ENCODE measurements around the gene GRM7.

Gene GRM7

DNA sequence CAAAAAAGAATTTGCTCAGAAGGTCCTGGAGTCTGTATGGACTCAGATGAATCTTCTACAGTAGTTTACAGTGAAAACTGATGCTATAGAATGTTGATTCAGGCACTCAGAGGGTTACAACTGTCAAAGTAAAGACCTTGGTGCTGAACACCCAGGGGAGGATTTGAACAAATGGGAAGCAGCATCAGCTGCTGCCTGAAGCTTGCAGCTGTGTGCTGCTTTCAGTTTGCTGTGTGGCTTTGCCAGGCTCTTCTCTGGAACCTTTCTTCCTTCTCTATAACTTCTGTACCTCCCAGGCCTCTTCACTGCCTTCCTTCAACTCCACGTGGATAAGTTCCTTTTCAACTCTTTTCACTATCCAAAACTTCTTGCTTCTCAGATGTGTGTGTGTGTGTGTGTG, 214.2 kb downstream of the GRM7 start:
- Histone ChIP-seq H3K4ac (ENCODE audit: low read depth, low read length) (no peak overlapping the region), H3K4me2 (ENCODE audit: low read length) (no peak overlapping the region), H3K9me3 (ENCODE audit: insufficient read depth, low read depth, low read length) (no peaks in the 10 kb centered on the region), H2BK120ac (ENCODE audit: insufficient read depth, low read length, poor library complexity) (no peak overlapping the region), H2BK5ac (ENCODE audit: low read depth, low read length, poor library complexity) (no peak overlapping the region), H3K36me3 (ENCODE audit: control insufficient read depth in 1 of 2, insufficient read depth in 2 of 2, low read length in 2 of 2) (no peaks in the 10 kb centered on the region), H3K27ac (ENCODE audit: low read depth, low read length) (no peak overlapping the region), H3K18ac (ENCODE audit: low read length) (no peak overlapping the region), H4K91ac (ENCODE audit: low read depth, low read length) (no peak overlapping the region), H4K8ac (ENCODE audit: low read depth, low read length) (no peak overlapping the region), H3K79me1 (ENCODE audit: low read length) (no peaks in the 10 kb centered on the region), H2BK12ac (ENCODE audit: low read length) (no peak overlapping the region), H4K12ac (ENCODE audit: low read depth, low read length) (no peak overlapping the region), H3K4me3 (ENCODE audit: low read depth, low read length) (no peak overlapping the region), H3K9ac (ENCODE audit: low read length) (no peak overlapping the region), H3K79me2 (ENCODE audit: control insufficient read depth, insufficient read depth, low read length, poor library complexity) (no peaks in the 10 kb centered on the region), H3K14ac (ENCODE audit: low read length) (no peak overlapping the region), H3K27me3 (ENCODE audit: insufficient read depth, low read length) (no peaks in the 10 kb centered on the region), H3K23ac (ENCODE audit: low read length) (no peak overlapping the region), H3K4me1 (ENCODE audit: control insufficient read depth in 1 of 2, insufficient read depth in 2 of 2, low read length in 2 of 2) (no peaks in the 10 kb centered on the region), H2AK5ac (ENCODE audit: low read length) (no peak overlapping the region), H2AFZ (ENCODE audit: insufficient read depth, low read length, poor library complexity) (no peak overlapping the region)
- WGBS (ENCODE audit: extremely low coverage, insufficient coverage, insufficient read length), result no CpG with 5 or more reads among the region's 1 CpG
- DNase-seq, result no peak

GRCh38 chr3:7075901-7076300, 215.0 kb downstream of the GRM7 start:
- no peak overlapping the region for H2AK5ac ChIP-seq (ENCODE audit: low read length)
- H3K27me3 ChIP-seq (ENCODE audit: insufficient read depth, low read length), result no peaks in the 10 kb centered on the region
- DNase-seq, result no peak

DNA sequence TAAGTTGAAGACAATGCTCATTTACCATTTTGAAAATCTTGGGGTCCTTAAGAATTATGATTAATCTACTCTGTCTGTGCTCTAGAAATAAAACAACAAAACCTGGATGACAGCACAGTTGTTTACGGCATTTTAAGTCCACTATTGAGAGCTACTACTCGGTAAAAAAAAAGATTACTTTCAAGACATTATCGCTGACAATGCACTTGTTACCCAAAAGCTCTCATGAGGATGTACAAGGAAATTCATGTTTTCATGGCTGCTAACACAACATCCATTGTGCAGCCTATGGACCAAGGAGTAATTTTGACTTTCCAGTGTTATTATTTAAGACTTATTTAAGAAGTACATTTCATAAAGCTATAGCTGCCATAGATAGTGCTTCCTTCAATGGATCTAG, 221.3 kb downstream of the GRM7 start:
- WGBS (ENCODE audit: extremely low coverage, insufficient coverage, insufficient read length), result no CpG with 5 or more reads among the region's 3 CpGs
- Histone ChIP-seq H3K79me2 (ENCODE audit: control insufficient read depth, insufficient read depth, low read length, poor library complexity) (no peaks in the 10 kb centered on the region), H3K4ac (ENCODE audit: low read depth, low read length) (no peak overlapping the region)

More at GRCh38 chr3:7075901-7076300, 215.0 kb downstream of the GRM7 start:
- Histone ChIP-seq H2BK5ac (ENCODE audit: low read depth, low read length, poor library complexity) (no peak overlapping the region), H3K4me2 (ENCODE audit: low read length) (no peak overlapping the region), H3K4ac (ENCODE audit: low read depth, low read length) (no peak overlapping the region), H3K79me2 (ENCODE audit: control insufficient read depth, insufficient read depth, low read length, poor library complexity) (no peaks in the 10 kb centered on the region), H3K36me3 (ENCODE audit: control insufficient read depth in 1 of 2, insufficient read depth in 2 of 2, low read length in 2 of 2) (no peaks in the 10 kb centered on the region), H3K9me3 (ENCODE audit: insufficient read depth, low read depth, low read length) (no peaks in the 10 kb centered on the region), H4K91ac (ENCODE audit: low read depth, low read length) (no peak overlapping the region), H3K9ac (ENCODE audit: low read length) (no peak overlapping the region), H2BK12ac (ENCODE audit: low read length) (no peak overlapping the region), H3K79me1 (ENCODE audit: low read length) (no peaks in the 10 kb centered on the region), H4K12ac (ENCODE audit: low read depth, low read length) (no peak overlapping the region), H4K8ac (ENCODE audit: low read depth, low read length) (no peak overlapping the region), H3K27ac (ENCODE audit: low read depth, low read length) (no peak overlapping the region), H3K4me3 (ENCODE audit: low read depth, low read length) (no peak overlapping the region), H2BK120ac (ENCODE audit: insufficient read depth, low read length, poor library complexity) (no peak overlapping the region), H3K23ac (ENCODE audit: low read length) (no peak overlapping the region), H3K4me1 (ENCODE audit: control insufficient read depth in 1 of 2, insufficient read depth in 2 of 2, low read length in 2 of 2) (no peaks in the 10 kb centered on the region), H2AFZ (ENCODE audit: insufficient read depth, low read length, poor library complexity) (no peak overlapping the region), H3K18ac (ENCODE audit: low read length) (no peak overlapping the region), H3K14ac (ENCODE audit: low read length) (no peak overlapping the region)
- WGBS (ENCODE audit: extremely low coverage, insufficient coverage, insufficient read length), result no CpG with 5 or more reads among the region's 1 CpG

GRCh38 chr3:7086417-7086816, 225.5 kb downstream of the GRM7 start:
- no peaks in the 10 kb centered on the region for H3K9me3 ChIP-seq (ENCODE audit: insufficient read depth, low read depth, low read length)
- H2BK12ac ChIP-seq (ENCODE audit: low read length), result no peak overlapping the region
- H2AFZ ChIP-seq (ENCODE audit: insufficient read depth, low read length, poor library complexity), result no peak overlapping the region
- H3K4me1 ChIP-seq (ENCODE audit: control insufficient read depth in 1 of 2, insufficient read depth in 2 of 2, low read length in 2 of 2), result no peaks in the 10 kb centered on the region
- no peak overlapping the region for H3K4me2 ChIP-seq (ENCODE audit: low read length)
- H3K18ac ChIP-seq (ENCODE audit: low read length), result no peak overlapping the region
- no peak overlapping the region for H3K27ac ChIP-seq (ENCODE audit: low read depth, low read length)
- H3K23ac ChIP-seq (ENCODE audit: low read length), result no peak overlapping the region
- H3K4ac ChIP-seq (ENCODE audit: low read depth, low read length), result no peak overlapping the region
- no peak overlapping the region for H3K9ac ChIP-seq (ENCODE audit: low read length)
- H4K8ac ChIP-seq (ENCODE audit: low read depth, low read length), result no peak overlapping the region
- H3K27me3 ChIP-seq (ENCODE audit: insufficient read depth, low read length), result no peaks in the 10 kb centered on the region
- no peak overlapping the region for H3K14ac ChIP-seq (ENCODE audit: low read length)
- no peak overlapping the region for H2BK120ac ChIP-seq (ENCODE audit: insufficient read depth, low read length, poor library complexity)
- H3K79me1 ChIP-seq (ENCODE audit: low read length), result no peaks in the 10 kb centered on the region
- H2BK5ac ChIP-seq (ENCODE audit: low read depth, low read length, poor library complexity), result no peak overlapping the region
- DNase-seq, result no peak
- H4K91ac ChIP-seq (ENCODE audit: low read depth, low read length), result no peak overlapping the region
- no peak overlapping the region for H2AK5ac ChIP-seq (ENCODE audit: low read length)
- no peak overlapping the region for H4K12ac ChIP-seq (ENCODE audit: low read depth, low read length)
- no peaks in the 10 kb centered on the region for H3K79me2 ChIP-seq (ENCODE audit: control insufficient read depth, insufficient read depth, low read length, poor library complexity)
- no peak overlapping the region for H3K4me3 ChIP-seq (ENCODE audit: low read depth, low read length)
- WGBS (ENCODE audit: extremely low coverage, insufficient coverage, insufficient read length), result no CpG with 5 or more reads among the region's 2 CpGs
- no peaks in the 10 kb centered on the region for H3K36me3 ChIP-seq (ENCODE audit: control insufficient read depth in 1 of 2, insufficient read depth in 2 of 2, low read length in 2 of 2)

More for the DNA sequence above, 221.3 kb downstream of the GRM7 start:
- Histone ChIP-seq H4K12ac (ENCODE audit: low read depth, low read length) (no peak overlapping the region), H2AK5ac (ENCODE audit: low read length) (no peak overlapping the region), H3K79me1 (ENCODE audit: low read length) (no peaks in the 10 kb centered on the region), H3K23ac (ENCODE audit: low read length) (no peak overlapping the region), H3K9ac (ENCODE audit: low read length) (no peak overlapping the region), H2BK12ac (ENCODE audit: low read length) (no peak overlapping the region), H4K91ac (ENCODE audit: low read depth, low read length) (no peak overlapping the region), H3K36me3 (ENCODE audit: control insufficient read depth in 1 of 2, insufficient read depth in 2 of 2, low read length in 2 of 2) (no peaks in the 10 kb centered on the region), H2AFZ (ENCODE audit: insufficient read depth, low read length, poor library complexity) (no peak overlapping the region), H3K4me1 (ENCODE audit: control insufficient read depth in 1 of 2, insufficient read depth in 2 of 2, low read length in 2 of 2) (no peaks in the 10 kb centered on the region), H2BK5ac (ENCODE audit: low read depth, low read length, poor library complexity) (no peak overlapping the region), H3K9me3 (ENCODE audit: insufficient read depth, low read depth, low read length) (no peaks in the 10 kb centered on the region), H2BK120ac (ENCODE audit: insufficient read depth, low read length, poor library complexity) (no peak overlapping the region), H4K8ac (ENCODE audit: low read depth, low read length) (no peak overlapping the region), H3K27me3 (ENCODE audit: insufficient read depth, low read length) (no peaks in the 10 kb centered on the region), H3K4me3 (ENCODE audit: low read depth, low read length) (no peak overlapping the region), H3K4me2 (ENCODE audit: low read length) (no peak overlapping the region), H3K27ac (ENCODE audit: low read depth, low read length) (no peak overlapping the region), H3K18ac (ENCODE audit: low read length) (no peak overlapping the region), H3K14ac (ENCODE audit: low read length) (no peak overlapping the region)
- no peak for DNase-seq
